GM12865 (cell line): ENCODE measurements around the gene COL9A3.

ENCODE experiments used
- DNase-seq: peaks from one replicate; pipeline ENCODE4 v3.0.0; 2010; ENCODE audit warnings: low read depth
- H3K4me3 ChIP-seq: 2 replicates; pipeline ENCODE4 v1.5.1; 2011; ENCODE audit warnings: mild to moderate bottlenecking, low read depth, low read length, control low read depth
- CTCF ChIP-seq: IDR thresholded peaks from 2 replicates; pipeline ENCODE4 v1.5.1; 2011; ENCODE audit warnings: low read length, control low read depth, low read depth, inconsistent platforms; ENCODE audit not compliant: insufficient read depth; ENCODE audit errors: missing control alignments

COL9A3 gene

GRCh38 chr20:62792940-62793756 is 23.7 kb upstream of the COL9A3 start:
- H3K4me3 ChIP-seq = no peak overlapping the region
- no peak for DNase-seq
- no peak for TF ChIP-seq CTCF

DNA sequence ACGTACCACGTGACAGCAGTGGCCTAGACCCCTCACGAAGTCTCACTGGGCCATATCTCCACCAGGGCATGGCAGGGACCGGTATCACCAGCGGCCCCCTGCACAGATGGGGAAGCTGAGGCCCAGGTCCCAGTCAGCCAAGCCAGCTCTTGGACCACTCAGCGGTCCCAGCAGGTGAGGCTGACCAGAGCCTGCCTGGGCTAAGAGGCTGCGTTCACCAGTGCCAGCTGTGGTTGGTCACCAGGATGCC is 23.2 kb upstream of the COL9A3 start:
- TF ChIP-seq CTCF = no peak
- peak overlapping the region; percentile 45 for H3K4me3 ChIP-seq
- no peak for DNase-seq

GRCh38 chr20:62794007-62794724 is 22.7 kb upstream of the COL9A3 start:
- peak; percentile 98 for DNase-seq
- H3K4me3 ChIP-seq = peak overlapping the region; percentile 71
- TF ChIP-seq CTCF = no peak

DNA sequence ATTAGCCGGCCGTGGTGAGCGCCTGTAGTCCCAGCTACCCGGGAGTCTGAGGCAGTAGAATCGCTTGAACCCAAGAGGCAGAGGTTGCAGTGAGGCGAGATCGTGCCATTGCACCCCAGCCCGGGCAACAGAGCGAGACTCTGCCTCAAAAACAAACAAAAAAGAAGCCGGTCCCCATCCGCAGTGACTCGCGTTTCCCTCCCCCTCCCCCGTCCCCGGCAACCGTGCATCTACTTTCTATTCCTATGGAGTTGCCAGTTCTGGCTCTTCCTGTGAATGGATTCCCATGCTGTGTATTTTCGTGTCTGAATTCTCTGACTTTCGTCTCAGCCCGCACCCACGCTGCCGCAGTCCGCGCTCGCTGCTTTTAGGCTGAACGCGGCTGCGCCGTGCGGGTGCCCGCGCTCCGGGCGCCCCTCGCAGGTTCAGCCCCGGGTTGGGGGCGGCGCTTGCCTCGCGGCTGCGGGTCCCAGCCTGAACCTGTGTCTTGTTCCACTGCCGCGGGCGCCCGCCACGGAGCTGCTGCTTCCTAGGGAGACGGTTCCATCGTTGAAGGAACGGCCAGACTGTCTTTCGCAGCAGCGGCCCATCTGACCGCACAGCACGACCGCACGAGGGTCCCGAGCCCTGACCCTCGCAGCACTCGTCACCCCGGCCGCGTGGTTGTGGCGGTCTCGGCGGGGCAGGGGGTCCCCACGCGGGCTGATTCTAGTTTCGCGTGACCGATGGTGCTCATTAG is 21.7 kb upstream of the COL9A3 start:
- peak overlapping the region; percentile 71 for H3K4me3 ChIP-seq
- peak; percentile 74 for DNase-seq
- TF ChIP-seq CTCF = no peak

GRCh38 chr20:62796699-62797491 is 20.0 kb upstream of the COL9A3 start:
- H3K4me3 ChIP-seq = peak overlapping the region; percentile 54
- no peak for DNase-seq
- TF ChIP-seq CTCF = no peak

DNA sequence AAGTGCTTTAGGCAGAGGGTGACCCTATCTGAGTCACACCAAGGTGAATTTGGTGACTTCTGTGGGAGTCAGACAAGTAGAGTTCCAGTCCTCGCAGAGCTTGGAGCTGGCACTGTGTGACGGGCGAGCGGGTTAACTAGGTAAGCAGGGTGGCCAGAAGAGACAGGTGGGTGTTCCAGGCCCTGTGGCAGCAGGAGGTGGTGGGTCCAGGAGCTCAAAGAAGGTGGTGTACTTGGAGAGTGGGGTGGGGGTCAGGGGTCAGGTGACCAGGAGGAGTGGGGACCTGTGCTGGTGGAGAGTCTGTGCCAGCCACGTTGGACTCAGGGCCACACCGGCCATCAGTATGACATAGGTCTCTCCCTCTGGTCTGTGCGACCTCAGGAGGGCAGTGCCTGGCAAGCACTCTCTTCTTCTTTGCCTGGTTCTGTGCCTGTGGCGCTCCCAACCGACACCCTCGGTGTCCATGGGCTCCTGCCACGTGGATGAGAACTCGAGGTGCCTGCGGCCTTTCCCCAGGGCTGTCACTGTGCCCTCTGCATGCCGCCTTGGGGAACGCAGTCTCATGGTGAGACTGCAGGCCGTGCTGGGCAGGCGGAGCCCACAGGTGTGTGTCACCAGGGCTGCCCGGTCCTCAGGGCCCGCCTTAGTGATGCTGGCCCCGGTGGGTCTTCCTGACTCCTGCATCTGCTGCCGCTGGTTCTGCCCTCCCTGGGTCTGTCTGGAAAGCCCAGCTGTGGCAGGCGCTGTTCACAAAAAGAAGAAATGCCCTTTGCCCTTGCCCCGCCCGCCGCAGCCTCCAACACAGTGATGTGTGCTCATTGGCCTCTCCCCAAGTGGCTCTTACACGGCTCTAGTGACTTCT is 18.9 kb upstream of the COL9A3 start:
- H3K4me3 ChIP-seq = no peak overlapping the region
- DNase-seq = no peak
- TF ChIP-seq CTCF = no peak
